ENCODE data around the gene TNPO2.
"Not testable (repeated sequence)": the region's sequence is repeated elsewhere in the genome, so short reads cannot be mapped to it uniquely, and the experiment has no call there.

TNPO2 gene

GRCh38 chr19:12705169-12705568 lies 18.6 kb downstream of the TNPO2 start:
- no peak for DNase-seq

GRCh38 chr19:12703046-12703445 lies 20.7 kb downstream of the TNPO2 start:
- DNase-seq = peak; percentile 97

- DNase-seq = peak; percentile 43
Observed at GRCh38 chr19:12701596-12702282, 22.0 kb downstream of the TNPO2 start.

GRCh38 chr19:12698138-12698537 lies 25.6 kb downstream of the TNPO2 start:
- no peak for DNase-seq

- not testable (repeated sequence) for DNase-seq
Observed at GRCh38 chr19:12697425-12697824, 26.3 kb downstream of the TNPO2 start.

- DNase-seq = peak; percentile 98
Observed at GRCh38 chr19:12696366-12697335, 27.1 kb downstream of the TNPO2 start, which contains the start of gene FBXW9. TSS of gene FBXW9 (minus strand) at chr19:12696631. CDS start at chr19:12696581, 50 bp downstream.

GRCh38 chr19:12695997-12696365 lies 27.8 kb downstream of the TNPO2 start:
- DNase-seq = no peak

- no peak for DNase-seq
Observed at GRCh38 chr19:12695514-12695913, 28.2 kb downstream of the TNPO2 start.

GRCh38 chr19:12695096-12695495 lies 28.6 kb downstream of the TNPO2 start:
- DNase-seq = no peak

GRCh38 chr19:12694641-12695040 lies 29.1 kb downstream of the TNPO2 start:
- no peak for DNase-seq

- DNase-seq = no peak
Observed at GRCh38 chr19:12692960-12693359, 30.8 kb downstream of the TNPO2 start.

- no peak for DNase-seq
Observed at GRCh38 chr19:12689581-12690216, 34.0 kb downstream of the TNPO2 start.

- no peak for DNase-seq
Observed at GRCh38 chr19:12689012-12689411, 34.7 kb downstream of the TNPO2 start.

GRCh38 chr19:12687496-12688196 lies 36.1 kb downstream of the TNPO2 start, which contains the start of gene GNG14:
TSS of gene GNG14 (plus strand) at chr19:12687998. CDS start at chr19:12688049, 51 bp downstream.
- DNase-seq = no peak

GRCh38 chr19:12685831-12686230 lies 37.9 kb downstream of the TNPO2 start:
- no peak for DNase-seq

GRCh38 chr19:12681074-12681987 lies 42.4 kb downstream of the TNPO2 start, which contains the start of gene DHPS:
TSS of gene DHPS (minus strand) at chr19:12681880. CDS start at chr19:12681766, 114 bp downstream.
- DNase-seq = peak; percentile 100

- no peak for DNase-seq
Observed at GRCh38 chr19:12680034-12680433, 43.7 kb downstream of the TNPO2 start.

- DNase-seq = not testable (repeated sequence)
Observed at GRCh38 chr19:12678039-12678438, 45.7 kb downstream of the TNPO2 start.

- DNase-seq = no peak
Observed at GRCh38 chr19:12676928-12677327, 46.8 kb downstream of the TNPO2 start.

GRCh38 chr19:12676384-12676792 lies 47.3 kb downstream of the TNPO2 start:
- peak; percentile 95 for DNase-seq

- DNase-seq = no peak
Observed at GRCh38 chr19:12675940-12676339, 47.8 kb downstream of the TNPO2 start.

All from NCI-H82 (cell line).